HL-60/S4 (cell line): ENCODE results near the gene LIME1.
"Not testable (repeated sequence)": the region's sequence is repeated elsewhere in the genome, so short reads cannot be mapped to it uniquely, and the experiment has no call there.

ENCODE experiments used
- in situ Hi-C: fragments of 300-500 bp; cut with MboI; formaldehyde crosslinking; loops from 2 replicates; pipeline ENCODE4 v1.14.3; 2022; ENCODE audit warnings: low sequenced_read_pairs

Gene LIME1

GRCh38 chr20:63769891-63770474 lies 33.5 kb downstream of the LIME1 start:
- in situ Hi-C loops, result no loop called here

DNA sequence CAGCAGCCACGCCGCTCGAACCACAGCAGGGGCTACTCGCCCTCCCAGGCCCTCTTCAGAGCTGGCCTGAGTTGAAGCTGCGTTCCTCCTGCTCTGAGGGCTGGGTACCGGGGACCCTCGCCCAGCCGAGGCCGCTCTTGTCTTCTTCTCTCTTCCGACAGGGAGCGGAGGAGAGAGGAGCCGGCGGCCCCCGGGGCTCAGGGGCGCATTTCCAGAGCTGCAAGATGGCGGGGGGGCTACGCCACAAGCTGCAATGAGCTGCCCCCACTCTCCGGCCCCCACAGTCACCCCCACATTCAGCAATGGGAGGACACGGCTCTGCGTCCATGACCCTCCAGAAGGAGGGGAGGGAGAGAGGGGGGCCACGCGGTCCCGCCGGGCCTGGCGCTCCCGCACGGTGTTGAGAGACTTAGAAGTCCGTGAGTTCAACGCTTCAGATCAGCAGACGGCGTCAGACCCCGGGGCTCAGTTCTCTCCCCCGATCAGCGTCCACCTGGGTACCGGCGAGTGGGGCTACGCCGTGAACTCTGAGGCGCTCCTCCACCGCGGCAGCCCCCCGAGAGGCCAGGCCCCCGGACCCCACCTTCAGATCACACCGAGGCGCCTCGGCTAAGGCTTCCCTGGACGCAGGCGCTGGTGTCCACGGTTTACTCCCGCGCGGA lies 34.7 kb downstream of the LIME1 start:
- in situ Hi-C loops, result no loop called here

DNA sequence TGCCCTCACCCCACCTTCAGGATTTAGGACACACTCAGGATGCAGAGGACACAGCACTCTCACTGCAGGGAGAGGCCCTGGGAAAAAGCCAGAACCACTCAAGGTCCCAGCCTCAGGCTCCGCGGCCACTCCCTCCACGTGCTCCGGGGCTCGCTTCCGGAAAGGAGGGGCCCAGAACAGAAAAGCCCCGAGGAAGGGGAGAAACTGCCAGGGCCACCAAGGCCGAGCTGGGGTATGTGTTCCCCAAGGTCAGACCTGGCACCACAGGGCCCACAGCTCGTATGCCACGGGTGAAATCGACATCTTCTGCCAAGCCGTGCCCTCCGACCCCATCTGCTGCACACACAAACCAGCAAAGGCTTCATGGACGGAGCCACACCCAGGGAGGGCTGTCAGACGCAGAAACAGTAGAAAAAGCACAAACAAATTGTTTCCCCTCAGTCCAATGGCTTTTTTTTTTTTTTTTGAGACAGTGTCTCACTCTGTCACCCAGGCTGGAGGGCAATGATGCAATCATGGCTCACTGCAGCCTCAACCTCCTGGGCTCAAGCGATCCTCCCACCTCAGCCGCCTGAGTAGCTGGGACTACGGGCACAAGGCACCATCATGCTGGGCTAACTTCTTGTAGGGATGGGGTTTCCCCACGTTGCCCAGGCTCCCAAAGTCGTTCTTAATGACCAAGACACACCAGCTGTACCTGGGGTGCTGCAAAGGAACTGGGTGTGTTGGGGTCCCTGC lies 36.5 kb downstream of the LIME1 start:
- in situ Hi-C loops, result no loop called here

- in situ Hi-C loops, result no loop called here
Measured at GRCh38 chr20:63773571-63774241, 37.2 kb downstream of the LIME1 start.

DNA sequence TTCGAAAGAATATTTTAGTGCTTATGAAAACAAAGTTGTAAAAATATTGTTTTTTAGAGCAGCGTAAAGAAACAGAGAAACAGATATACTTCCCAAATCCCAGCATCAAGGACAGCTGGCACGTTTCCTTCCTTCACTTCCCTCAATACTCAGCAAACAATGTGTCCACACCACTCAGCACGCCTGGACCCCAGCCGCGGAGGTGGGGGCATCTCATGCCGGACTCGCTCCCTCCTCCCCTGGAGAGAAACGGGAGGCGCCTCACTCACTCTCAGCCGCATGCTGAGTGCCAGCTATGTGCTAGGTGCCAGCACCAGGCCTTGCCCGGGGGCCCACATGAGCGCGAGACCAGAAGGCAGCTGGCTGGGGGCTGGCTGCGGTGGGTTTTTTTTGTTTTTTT lies 37.8 kb downstream of the LIME1 start:
- in situ Hi-C loops, result no loop called here

- in situ Hi-C loops, result no loop called here
Measured at GRCh38 chr20:63775096-63775978, 38.9 kb downstream of the LIME1 start.

GRCh38 chr20:63776875-63777274 lies 40.4 kb downstream of the LIME1 start:
- in situ Hi-C loops, result not testable (repeated sequence)

GRCh38 chr20:63777614-63778013 lies 41.1 kb downstream of the LIME1 start:
- in situ Hi-C loops, result no loop called here

DNA sequence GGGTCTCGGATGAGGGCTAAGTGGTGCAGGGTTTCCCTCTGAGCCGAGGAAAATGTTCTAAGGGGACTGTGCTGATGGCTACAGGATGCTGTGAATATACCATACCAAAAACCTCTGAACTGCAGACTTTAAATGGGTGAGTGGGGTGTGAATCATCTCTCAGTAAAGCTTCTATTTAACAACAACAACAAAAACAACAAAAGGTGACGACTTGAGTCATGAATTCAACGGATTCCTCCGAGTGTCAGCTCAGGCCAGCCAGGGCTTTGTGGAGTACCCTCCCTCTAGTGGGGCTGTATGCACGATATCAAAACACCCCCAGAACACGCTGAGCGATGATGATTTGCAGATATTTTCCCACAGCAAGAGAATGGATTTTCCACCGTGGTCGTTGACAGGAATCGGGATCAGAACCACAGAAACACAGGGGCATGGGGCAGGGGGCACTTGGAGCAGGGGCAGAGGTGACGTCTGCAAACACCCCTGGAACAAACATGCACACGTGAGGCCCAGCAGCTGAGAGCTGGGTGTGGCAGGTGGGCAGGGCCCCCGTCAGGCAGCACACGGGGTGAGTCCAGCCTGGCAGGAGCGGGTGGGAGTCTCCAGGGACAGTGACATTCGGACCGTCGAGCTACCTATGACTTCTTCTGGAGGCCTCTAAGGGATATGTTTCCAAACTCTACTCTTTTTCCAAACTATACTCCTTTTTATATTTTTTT lies 41.7 kb downstream of the LIME1 start:
- in situ Hi-C loops, result no loop called here

- in situ Hi-C loops, result no loop called here
Measured at GRCh38 chr20:63778857-63779256, 42.4 kb downstream of the LIME1 start.

GRCh38 chr20:63781181-63781580 lies 44.7 kb downstream of the LIME1 start:
- in situ Hi-C loops, result no loop called here

- in situ Hi-C loops, result no loop called here
Measured at GRCh38 chr20:63782051-63782471, 45.6 kb downstream of the LIME1 start.

DNA sequence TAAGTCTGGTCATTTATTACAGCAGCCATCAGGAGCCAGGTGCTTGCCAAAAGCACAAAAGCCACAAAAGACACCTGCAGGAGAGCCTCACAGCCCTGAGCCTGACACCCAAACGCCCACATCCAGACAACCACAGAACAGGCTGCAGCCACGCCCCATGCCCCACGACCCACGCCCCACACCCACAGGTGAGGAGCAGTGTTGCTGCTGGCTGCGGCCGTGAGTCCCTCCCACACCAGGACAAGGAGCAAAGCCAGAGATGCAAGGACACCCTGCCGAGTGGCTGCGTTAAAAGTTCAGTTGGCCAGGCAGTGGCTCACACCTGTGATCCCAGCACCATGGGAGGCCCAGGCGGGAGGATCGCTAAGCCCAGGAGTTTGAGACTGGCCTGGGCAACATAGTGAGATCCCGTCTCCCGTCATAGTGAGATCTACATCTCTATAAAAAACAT lies 46.1 kb downstream of the LIME1 start:
- in situ Hi-C loops, result no loop called here

DNA sequence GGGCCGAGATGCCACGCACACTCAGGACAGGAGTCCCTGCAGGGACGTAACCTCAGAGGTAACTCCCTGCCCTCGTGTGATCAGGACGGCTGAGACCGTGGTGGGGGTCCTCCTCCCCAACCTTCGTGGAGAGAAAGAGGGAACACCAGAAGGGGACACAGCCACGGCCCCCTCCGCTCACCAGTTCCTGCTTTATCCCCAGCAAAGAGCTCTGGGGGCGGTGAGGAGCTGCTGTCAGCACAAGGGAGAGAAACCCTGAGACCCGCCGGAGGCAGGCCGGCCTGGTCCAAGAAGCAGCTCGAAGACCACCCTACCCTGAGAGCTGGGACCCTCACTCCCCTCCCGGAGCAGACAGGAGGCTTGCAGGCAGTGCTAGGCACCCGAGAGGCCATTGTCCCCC lies 47.5 kb downstream of the LIME1 start:
- in situ Hi-C loops, result no loop called here

DNA sequence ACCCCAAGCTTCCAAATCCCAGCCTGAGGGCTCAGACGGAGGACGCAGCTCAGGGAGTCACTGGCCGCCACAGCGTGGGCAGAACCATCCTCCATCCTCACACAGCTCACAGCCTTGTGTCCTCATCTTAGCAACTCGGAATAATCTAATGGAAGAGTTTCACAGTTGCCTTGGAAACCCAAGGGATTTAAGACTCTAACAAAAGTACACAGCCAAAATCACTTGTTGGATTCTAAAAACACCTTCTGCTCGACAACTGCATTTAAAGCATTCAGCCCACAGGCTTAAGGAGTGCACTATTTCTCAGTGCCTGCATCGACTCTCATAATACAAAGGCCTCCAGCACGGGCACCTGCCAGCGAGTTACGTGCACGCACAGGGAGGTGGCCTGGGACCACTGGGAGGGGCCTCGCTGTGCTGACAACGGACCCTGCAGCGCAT lies 49.2 kb downstream of the LIME1 start:
- in situ Hi-C loops, result no loop called here

DNA sequence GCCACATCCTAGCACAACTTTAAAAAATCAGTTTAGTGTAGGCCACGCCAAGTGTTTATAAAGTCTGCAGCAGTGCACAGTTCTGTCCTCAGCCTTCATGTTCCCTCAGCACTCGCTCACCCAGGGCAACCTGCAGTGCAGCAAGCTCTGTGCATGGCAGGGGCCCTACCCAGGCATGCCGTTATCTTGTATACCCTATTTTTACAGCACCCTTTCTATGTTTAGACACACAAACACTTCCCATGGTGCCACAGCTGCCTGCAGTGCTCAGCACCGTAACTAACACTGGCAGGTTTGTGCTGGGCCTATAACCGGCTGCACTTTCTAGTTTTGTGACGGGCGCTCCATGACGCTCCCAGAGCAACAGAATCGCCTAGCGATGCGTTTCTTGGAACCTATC lies 50.8 kb downstream of the LIME1 start:
- in situ Hi-C loops, result no loop called here

DNA sequence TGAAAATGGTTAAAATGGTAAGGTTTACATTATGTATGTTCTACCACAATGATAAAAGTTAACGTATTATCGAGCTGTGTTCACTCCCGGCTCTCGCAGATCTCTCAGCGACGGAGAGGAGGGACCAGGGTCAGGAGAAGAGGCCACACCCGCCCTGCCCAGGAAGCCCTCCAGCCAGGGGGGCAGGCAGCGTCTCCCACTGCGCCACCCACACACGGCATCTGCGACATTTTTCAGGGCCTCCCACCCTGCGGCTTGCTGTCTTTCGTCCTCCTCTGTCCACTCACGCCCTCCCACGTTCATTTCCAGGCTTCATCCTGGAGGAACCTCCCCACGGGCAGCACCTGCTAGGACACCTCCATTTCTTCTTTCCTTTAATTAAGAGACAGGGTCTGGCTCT lies 51.3 kb downstream of the LIME1 start:
- in situ Hi-C loops, result no loop called here
